Fibroblast of mammary gland (primary cell): ENCODE results near the gene TAS1R2.

Experiments used
- DNase-seq: peaks from one replicate; pipeline ENCODE4 v3.0.0-alpha.2; 2010; ENCODE audit warnings: low read depth
- H3K4me3 ChIP-seq: 2 replicates; pipeline ENCODE4 v1.5.1; 2011; ENCODE audit warnings: low read depth, mild to moderate bottlenecking, low read length, moderate library complexity; ENCODE audit not compliant: control insufficient read depth
- TF ChIP-seq, protein P1 (sequence below): conservative IDR thresholded peaks from 2 replicates; pipeline ENCODE4 v1.5.1; 2011; ENCODE audit warnings: low read depth, low read length, inconsistent platforms; ENCODE audit not compliant: control insufficient read depth, insufficient read depth

TAS1R2 gene

GRCh38 chr1:18884419-18884717 lies 24.9 kb upstream of the TAS1R2 start:
- TF ChIP-seq, protein P1, sequence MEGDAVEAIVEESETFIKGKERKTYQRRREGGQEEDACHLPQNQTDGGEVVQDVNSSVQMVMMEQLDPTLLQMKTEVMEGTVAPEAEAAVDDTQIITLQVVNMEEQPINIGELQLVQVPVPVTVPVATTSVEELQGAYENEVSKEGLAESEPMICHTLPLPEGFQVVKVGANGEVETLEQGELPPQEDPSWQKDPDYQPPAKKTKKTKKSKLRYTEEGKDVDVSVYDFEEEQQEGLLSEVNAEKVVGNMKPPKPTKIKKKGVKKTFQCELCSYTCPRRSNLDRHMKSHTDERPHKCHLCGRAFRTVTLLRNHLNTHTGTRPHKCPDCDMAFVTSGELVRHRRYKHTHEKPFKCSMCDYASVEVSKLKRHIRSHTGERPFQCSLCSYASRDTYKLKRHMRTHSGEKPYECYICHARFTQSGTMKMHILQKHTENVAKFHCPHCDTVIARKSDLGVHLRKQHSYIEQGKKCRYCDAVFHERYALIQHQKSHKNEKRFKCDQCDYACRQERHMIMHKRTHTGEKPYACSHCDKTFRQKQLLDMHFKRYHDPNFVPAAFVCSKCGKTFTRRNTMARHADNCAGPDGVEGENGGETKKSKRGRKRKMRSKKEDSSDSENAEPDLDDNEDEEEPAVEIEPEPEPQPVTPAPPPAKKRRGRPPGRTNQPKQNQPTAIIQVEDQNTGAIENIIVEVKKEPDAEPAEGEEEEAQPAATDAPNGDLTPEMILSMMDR: no peak
- no peak for DNase-seq

GRCh38 chr1:18883636-18884418 lies 24.4 kb upstream of the TAS1R2 start:
- H3K4me3 ChIP-seq: no peak overlapping the region
- peak; percentile 64 for DNase-seq
- TF ChIP-seq, protein P1: peak; percentile 86

More at GRCh38 chr1:18884419-18884717, 24.9 kb upstream of the TAS1R2 start:
- H3K4me3 ChIP-seq: no peak overlapping the region

GRCh38 chr1:18883079-18883478 lies 23.6 kb upstream of the TAS1R2 start:
- no peak overlapping the region for H3K4me3 ChIP-seq
- TF ChIP-seq, protein P1: no peak
- DNase-seq: no peak

- DNase-seq: peak; percentile 49
- TF ChIP-seq, protein P1: no peak
- no peak overlapping the region for H3K4me3 ChIP-seq
Measured at GRCh38 chr1:18882486-18882885, 23.0 kb upstream of the TAS1R2 start.

DNA sequence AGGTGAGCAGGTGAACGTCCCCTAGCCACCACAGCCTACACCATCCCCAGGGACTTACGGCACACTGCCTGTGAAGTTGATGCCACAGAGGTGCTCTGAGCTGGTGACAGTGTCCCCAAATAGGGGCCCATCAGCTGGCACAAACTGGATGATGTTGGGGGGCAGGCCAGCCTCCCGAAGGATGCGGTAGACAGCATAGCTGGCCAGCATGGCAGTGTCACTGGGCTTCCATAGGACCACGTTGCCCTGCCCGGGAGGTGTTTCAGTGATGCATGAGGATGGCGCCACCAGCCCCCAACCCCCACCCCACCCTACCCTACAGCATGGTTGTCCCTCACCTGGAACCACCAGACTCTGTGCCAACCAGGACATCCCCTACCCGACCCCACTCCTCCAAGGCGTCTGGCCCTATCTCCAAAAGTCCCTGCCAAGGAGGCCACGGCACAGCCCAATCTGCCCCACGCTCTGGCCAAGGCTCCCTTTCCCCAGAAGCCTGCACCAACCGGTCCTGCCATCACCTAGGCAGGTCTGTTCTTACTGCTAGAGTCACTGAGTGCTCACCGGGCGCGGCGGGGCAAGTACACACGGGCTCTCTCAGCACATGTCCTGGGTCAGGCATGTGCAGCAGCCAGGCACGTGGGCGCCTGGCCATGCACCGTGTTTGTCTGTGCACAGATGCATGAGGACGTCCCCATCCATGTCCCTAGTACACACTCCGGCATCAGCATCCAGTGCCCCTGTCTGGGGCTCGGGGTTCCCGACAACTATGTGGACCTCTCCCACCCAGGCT lies 22.4 kb upstream of the TAS1R2 start:
- DNase-seq: no peak
- no peak overlapping the region for H3K4me3 ChIP-seq
- TF ChIP-seq, protein P1: no peak

DNA sequence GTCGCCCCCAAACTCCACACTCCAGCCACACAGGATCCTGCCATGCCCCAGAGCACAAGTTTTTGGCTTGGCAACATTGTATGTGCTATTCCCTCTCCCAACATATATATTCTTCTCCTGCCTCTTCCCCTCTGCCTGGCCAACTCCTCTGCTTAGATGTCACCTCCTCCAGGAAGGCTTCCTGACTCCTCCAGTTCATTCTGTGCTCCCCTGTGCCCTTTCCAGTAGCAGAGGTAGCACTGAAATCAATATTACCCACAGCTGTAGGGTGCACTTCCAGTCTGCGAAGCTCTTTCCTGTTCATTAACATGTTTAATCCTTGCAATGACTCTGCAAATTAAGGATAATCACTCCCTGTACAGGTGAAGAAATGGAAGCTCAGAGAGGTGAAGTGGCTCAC lies 21.7 kb upstream of the TAS1R2 start:
- TF ChIP-seq, protein P1: no peak
- no peak overlapping the region for H3K4me3 ChIP-seq
- no peak for DNase-seq

DNA sequence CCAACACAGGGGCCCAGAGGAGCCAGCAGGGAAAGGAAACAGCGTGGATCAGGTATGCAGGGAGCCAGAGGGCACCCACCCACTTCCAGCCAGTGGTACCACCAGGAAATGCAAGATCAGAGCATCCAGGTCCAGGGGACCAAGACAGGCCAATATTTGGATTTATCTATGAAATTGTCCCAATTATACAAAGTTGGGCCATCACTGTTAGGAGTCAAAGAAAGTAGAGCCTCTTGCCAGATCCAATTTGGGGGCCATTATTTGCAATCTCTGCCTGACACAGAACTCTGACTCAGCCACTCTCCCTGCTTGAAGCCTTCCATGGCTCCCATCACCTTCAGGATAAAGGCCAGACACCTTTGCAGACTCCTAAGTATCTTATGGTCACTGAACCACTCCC lies 21.1 kb upstream of the TAS1R2 start:
- TF ChIP-seq, protein P1: no peak
- H3K4me3 ChIP-seq: no peak overlapping the region
- no peak for DNase-seq
